GM12878 (cell line): ENCODE results near the gene USP10. TPM values are rescaled to one million over a fixed set of nuclear protein-coding genes. Genes with fewer than 3 reads are reported as not detected.

Experiments used
- ATAC-seq: fragments of 200-7000 bp; cut with Tn5 transposase; 3 replicates; pipeline ENCODE4 v1.9.1; 2020; ENCODE audit warnings: mild to moderate bottlenecking, moderate library complexity
- BruUV-seq: library from RNA; stranded (reverse); fragments of 400-500 nt; replicated peaks from 2 replicates; lab custom pipeline; 2021; lab: Mats Ljungman, UMichigan
- CTCF ChIA-PET: fragments of 300-600 bp; sonication (Branson Sonifier 250); formaldehyde crosslinking; extraction: SDS; loops from one replicate; lab custom pipeline; 2021; ENCODE audit warnings: inconsistent platforms; lab: Yijun Ruan, JAX
- POLR2A ChIA-PET: fragments of 350-600 bp; formaldehyde crosslinking; extraction: SDS; loops from one replicate; lab custom pipeline; 2021; ENCODE audit warnings: inconsistent platforms; lab: Charles Lee
- RAD21 ChIA-PET: fragments of 300-600 bp; sonication (Branson Sonifier 250); formaldehyde crosslinking; loops from one replicate; lab custom pipeline; 2023; ENCODE audit warnings: antibody characterized with exemption; ENCODE audit not compliant: unreplicated experiment; lab: Charles Lee
- SMC1A ChIA-PET: fragments of 300-600 bp; sonication (Branson Sonifier 250); formaldehyde crosslinking; loops from one replicate; lab custom pipeline; 2023; ENCODE audit not compliant: unreplicated experiment, uncharacterized antibody; lab: Charles Lee
- DNase-seq: peaks from one replicate; pipeline ENCODE4 v3.0.0-alpha.2; 2011; ENCODE audit warnings: low read depth, low spot score
- FAIRE-seq: peaks from 3 replicates; lab custom pipeline; 2011; peaks lifted over from hg19 to GRCh38; lab: Jason Lieb, UNC
- H2AFZ ChIP-seq: 2 replicates; pipeline ENCODE4 v1.6.0; 2011; ENCODE audit warnings: low read depth, low read length, control low read depth; ENCODE audit not compliant: control insufficient read depth
- H3K27ac ChIP-seq: 2 replicates; pipeline ENCODE4 v1.5.1; 2011; ENCODE audit warnings: control low read depth; ENCODE audit not compliant: control insufficient read depth, insufficient read depth
- H3K27me3 ChIP-seq, 2 experiments: replicated peaks in 1 of 2; 2 replicates each; pipeline versions ENCODE4 v1.6.0 to v1.6.1; 2011; ENCODE audit warnings: low read length in 1 of 2; ENCODE audit not compliant: control insufficient read depth in 2 of 2, insufficient read depth in 2 of 2
- H3K36me3 ChIP-seq, 2 experiments: 2 replicates each; pipeline ENCODE4 v1.5.1; 2011; ENCODE audit warnings: low read length in 1 of 2; ENCODE audit not compliant: control insufficient read depth in 2 of 2, insufficient read depth in 2 of 2
- H3K4me1 ChIP-seq: 2 replicates; pipeline ENCODE4 v1.6.1; 2011; ENCODE audit warnings: mild to moderate bottlenecking, low read length, moderate library complexity, mixed read lengths; ENCODE audit not compliant: control insufficient read depth, insufficient read depth
- H3K4me2 ChIP-seq: 2 replicates; pipeline ENCODE4 v1.6.0; 2011; ENCODE audit warnings: control low read depth; ENCODE audit not compliant: control insufficient read depth, insufficient read depth
- H3K4me3 ChIP-seq: fragments of 200-600 bp; sonication (generic); 2 replicates; pipeline ENCODE4 v1.5.1; 2016
- H3K79me2 ChIP-seq: 2 replicates; pipeline ENCODE4 v1.6.0; 2011; ENCODE audit warnings: low read length; ENCODE audit not compliant: control insufficient read depth, insufficient read depth
- H3K9ac ChIP-seq: 2 replicates; pipeline ENCODE4 v1.8.0; 2011; ENCODE audit warnings: low read length, control low read depth, mixed read lengths; ENCODE audit not compliant: control insufficient read depth, insufficient read depth
- H3K9me3 ChIP-seq: replicated peaks from 3 replicates; pipeline ENCODE4 v1.5.1; 2011; ENCODE audit warnings: mild to moderate bottlenecking, low read length; ENCODE audit not compliant: control insufficient read depth, insufficient read depth
- H4K20me1 ChIP-seq: 2 replicates; pipeline ENCODE4 v1.6.0; 2011; ENCODE audit not compliant: control insufficient read depth, insufficient read depth
- ATF3 ChIP-seq: IDR thresholded peaks from 2 replicates; pipeline ENCODE4 v1.6.1; 2011; ENCODE audit warnings: low read depth, mild to moderate bottlenecking, low read length, moderate library complexity, borderline replicate concordance; ENCODE audit errors: extremely low read depth
- CEBPZ ChIP-seq: fragments of 150-350 bp; IDR thresholded peaks from 2 replicates; pipeline ENCODE4 v1.6.1; 2016; ENCODE audit warnings: low read depth, low read length
- NR2F1 ChIP-seq: fragments of 450-650 bp; conservative IDR thresholded peaks from 2 replicates; pipeline ENCODE4 v1.6.1; 2017; ENCODE audit warnings: mild to moderate bottlenecking
- PML ChIP-seq: IDR thresholded peaks from 2 replicates; pipeline ENCODE4 v1.6.1; 2012; ENCODE audit warnings: low read length, inconsistent platforms
- RAD51 ChIP-seq: fragments of 450-650 bp; IDR thresholded peaks from 2 replicates; pipeline ENCODE4 v1.6.1; 2016; ENCODE audit warnings: moderate library complexity, mild to moderate bottlenecking, inconsistent platforms
- RFX5 ChIP-seq: IDR thresholded peaks from 2 replicates; pipeline ENCODE4 v1.6.1; 2011; ENCODE audit warnings: low read depth, low read length, improper control_type of control experiment
- STAT1 ChIP-seq: fragments of 450-650 bp; conservative IDR thresholded peaks from 2 replicates; pipeline ENCODE4 v1.6.1; 2014; ENCODE audit warnings: antibody characterized with exemption, mild to moderate bottlenecking
- TARDBP ChIP-seq: IDR thresholded peaks from 2 replicates; pipeline ENCODE4 v1.6.1; 2016; ENCODE audit warnings: borderline replicate concordance
- YY1 ChIP-seq: IDR thresholded peaks from 2 replicates; pipeline ENCODE4 v1.6.1; 2011; ENCODE audit warnings: low read depth, mild to moderate bottlenecking, low read length
- WGBS: methylation state at CpG from one replicate; pipeline ENCODE4 v1.1.6; 2016; ENCODE audit warnings: low lambda C conversion rate; ENCODE audit not compliant: insufficient replicate concordance, insufficient coverage; ENCODE audit errors: missing lambda C conversion rate; 5-methylcytosine and 5-hydroxymethylcytosine counted together
- in situ Hi-C: fragments of 300-500 bp; cut with MboI; formaldehyde crosslinking; loops from 9 replicates; pipeline ENCODE4 v1.14.3; 2018; ENCODE audit warnings: mixed read lengths
- intact Hi-C: fragments of 100-400 bp; cut with micrococcal nuclease; formaldehyde crosslinking; loops from one replicate; pipeline ENCODE4 v1.14.2; 2022; ENCODE audit not compliant: unreplicated experiment
- polyA plus RNA-seq, 11 experiments: library from polyadenylated mRNA; depleted of rRNA in 4 of 11; unstranded in 6 of 11; stranded (reverse) in 5 of 11; fragments of >200 nt; fragmentation: Nextera tagmentation in 4 of 11; fragmentation: Illumina TruSeq in 1 of 11; extraction: Ambion mirVana in 4 of 11; extraction: Trizol in 1 of 11; gene quantifications; 1 replicate in 1 of 11; 2 replicates in 10 of 11; pipeline versions ENCODE4 v1.2.1 to v1.2.3, GENCODE V29; 2011 to 2016; ENCODE audit warnings: inconsistent platforms in 2 of 11, missing spikeins in 2 of 11, low read depth in 1 of 11
- total RNA-seq, 4 experiments: library from RNA; depleted of rRNA in 3 of 4; stranded (reverse); fragments of >200 nt in 3 of 4; fragmentation: Illumina TruSeq in 1 of 4; extraction: Trizol in 1 of 4; gene quantifications; 2 replicates each; pipeline versions ENCODE4 v1.2.1 to v1.2.3, GENCODE V29; 2013 to 2021

USP10 gene
- total and polyA plus RNA-seq, 10 of the 15 experiments (the other 5 are each of a cell fraction or from before 2014, with no cell fraction given), result 46.1 to 160 (median 105) TPM

GRCh38 chr16:84716740-84717139, 16.9 kb downstream of the USP10 start:
- Histone ChIP-seq H2AFZ (no peak overlapping the region), H3K79me2 (peaks cover 93% of the 10 kb centered on the region), H3K9me3 (no peaks in the 10 kb centered on the region), H4K20me1 (peaks cover 12% of the 10 kb centered on the region), H3K36me3 (peaks cover 13 to 17% of the 10 kb centered on the region in 2 experiments), H3K4me3 (no peak overlapping the region), H3K4me2 (no peak overlapping the region), H3K4me1 (peaks cover 5% of the 10 kb centered on the region), H3K27me3 (no peaks in the 10 kb centered on the region)
- 80% methylated on average over 7 of the region's 7 CpGs for WGBS
- TSS peak; percentile 9 for BruUV-seq
- ChIA-PET SMC1A (interaction anchor here (1.2 to 3.1 kb wide), 4 partner anchors 8 to 15 kb away, joined by 3 to 13 read pairs (median 6); no protein-coding TSS in a partner anchor), POLR2A (interaction anchor here (0.6 kb wide), 1 partner anchor 67 kb away, joined by 4 read pairs; no protein-coding TSS in a partner anchor), RAD21 (no interaction called here)
- no peak for ATAC-seq
- no peak for DNase-seq
- in situ Hi-C loops, result no loop called here
- no peak for TF ChIP-seq ATF3
- TF ChIP-seq TARDBP, result no peak
- TF ChIP-seq STAT1, result no peak
- TF ChIP-seq YY1, result no peak
- TF ChIP-seq, all 136 proteins: peak for 0
- no peak overlapping the region for H3K27ac ChIP-seq
- no peak for FAIRE-seq
- intact Hi-C loops, result no loop called here
- CTCF ChIA-PET, result interaction anchor here (1.1 to 1.2 kb wide), 2 partner anchors 10 to 13 kb away, joined by 3 to 4 read pairs; no protein-coding TSS in a partner anchor
- no peak overlapping the region for H3K9ac ChIP-seq

- peak; percentile 11; the same call in 1 of the 3 replicates for ATAC-seq
- Histone ChIP-seq H4K20me1 (peaks cover 10% of the 10 kb centered on the region), H3K4me1 (peaks cover 2% of the 10 kb centered on the region; the same call in 1 of the 2 replicates), H3K27me3 (no peaks in the 10 kb centered on the region), H3K79me2 (peaks cover 92% of the 10 kb centered on the region), H3K4me3 (no peak overlapping the region), H2AFZ (no peak overlapping the region), H3K9ac (no peak overlapping the region), H3K36me3 (peaks cover 13 to 17% of the 10 kb centered on the region in 2 experiments), H3K4me2 (no peak overlapping the region), H3K27ac (no peak overlapping the region), H3K9me3 (no peaks in the 10 kb centered on the region)
- no TSS peak for BruUV-seq
- POLR2A ChIA-PET, result interaction anchor here (0.6 kb wide), 1 partner anchor 68 kb away, joined by 4 read pairs; no protein-coding TSS in a partner anchor
- intact Hi-C loops, result no loop called here
- in situ Hi-C loops, result no loop called here
- WGBS, result 98% methylated on average over 2 of the region's 2 CpGs
- no peak for DNase-seq
- CTCF ChIA-PET, result interaction anchor here (1.1 to 1.2 kb wide), 2 partner anchors 9 to 12 kb away, joined by 3 to 4 read pairs; no protein-coding TSS in a partner anchor
- RAD21 ChIA-PET, result no interaction called here
- no peak for FAIRE-seq
- SMC1A ChIA-PET, result interaction anchor here (1.2 to 2.4 kb wide), 3 partner anchors 12 to 16 kb away, joined by 3 to 9 read pairs (median 4); no protein-coding TSS in a partner anchor
- TF ChIP-seq RAD51 (no peak), CEBPZ (no peak), NR2F1 (no peak), PML (no peak), RFX5 (no peak)
Measured at GRCh38 chr16:84717484-84717883, 17.7 kb downstream of the USP10 start.
